Vagina (tissue), 2 donors: ENCODE measurements around the gene EGF. TPM values are rescaled to one million over a fixed set of nuclear protein-coding genes. Genes with fewer than 3 reads are reported as not detected.

Experiments used
- DNase-seq, 2 donors: peaks; one replicate each; pipeline ENCODE4 v3.0.0-alpha.2; 2017; ENCODE audit errors: extremely low spot score in 2 of 2
- H3K27ac ChIP-seq: fragments of 200-600 bp; sonication (generic); one replicate; pipeline ENCODE4 v1.5.1; 2019
- H3K27me3 ChIP-seq: fragments of 200-600 bp; sonication (generic); one replicate; pipeline ENCODE4 v1.5.1; 2019
- H3K36me3 ChIP-seq, 2 donors: fragments of 200-600 bp; sonication (generic); one replicate each; pipeline ENCODE4 v1.5.1; 2017 to 2019
- H3K4me1 ChIP-seq: fragments of 200-600 bp; sonication (generic); one replicate; pipeline ENCODE4 v1.5.1; 2019
- H3K4me3 ChIP-seq, 2 donors: fragments of 200-600 bp; sonication (generic); 1 replicate in 1 of 2; 2 replicates in 1 of 2; pipeline ENCODE4 v1.5.1; 2016 to 2019
- H3K9me3 ChIP-seq: fragments of 200-600 bp; sonication (generic); one replicate; pipeline ENCODE4 v1.5.1; 2019
- CTCF ChIP-seq, 3 experiments: fragments of 450-650 bp in 2 of 3; fragments of 200-600 bp in 1 of 3; sonication (generic) in 1 of 3; IDR thresholded peaks; one replicate each; pipeline ENCODE4 v1.5.1; 2017 to 2019; ENCODE audit warnings: antibody characterized with exemption in 3 of 3, mild to moderate bottlenecking in 2 of 3, moderate library complexity in 2 of 3
- POLR2A ChIP-seq, 2 donors: fragments of 450-650 bp; IDR thresholded peaks; one replicate each; pipeline ENCODE4 v1.6.1; 2017; ENCODE audit warnings: antibody characterized with exemption in 2 of 2, mild to moderate bottlenecking in 2 of 2, moderate library complexity in 2 of 2
- POLR2AphosphoS5 ChIP-seq, 2 donors: sonication (generic); formaldehyde crosslinking; IDR thresholded peaks; one replicate each; pipeline ENCODE4 v1.9.0; 2017; ENCODE audit warnings: antibody characterized with exemption in 2 of 2, mild to moderate bottlenecking in 2 of 2, low read depth in 1 of 2; ENCODE audit not compliant: insufficient read depth in 1 of 2
- intact Hi-C: fragments of 100-400 bp; cut with DNase I; formaldehyde crosslinking; loops from one replicate; pipeline ENCODE4 v1.15.1; 2023
- total RNA-seq: library from RNA; depleted of rRNA; stranded (reverse); fragments of >200 nt; gene quantifications from one replicate; pipeline ENCODE4 v1.2.3, GENCODE V29; 2016

Gene EGF
- 0.74 TPM for total RNA-seq

- intact Hi-C loops, result no loop called here
- DNase-seq, result no peak
- no peak within 1 kb of the TSS for H3K27ac ChIP-seq
Measured at GRCh38 chr4:109912706-109913595, at the start of gene EGF. EGF (plus strand) TSS chr4:109912883; CDS start chr4:109913336, 453 bp downstream.

GRCh38 chr4:109864134-109864533, 48.5 kb upstream of the EGF start:
- TF ChIP-seq CTCF (IDR thresholded peaks at IDR 0.05) (no peak), POLR2AphosphoS5 (IDR thresholded peaks at IDR 0.05; ENCODE audit: insufficient read depth in 1 of 2, low read depth in 1 of 2) (no peak), POLR2A (IDR thresholded peaks at IDR 0.05) (no peak)
- no peaks in the 10 kb centered on the region for H3K36me3 ChIP-seq
- no peak for DNase-seq
- H3K4me1 ChIP-seq, result no peaks in the 10 kb centered on the region
- intact Hi-C loops, result no loop called here
- H3K9me3 ChIP-seq, result no peaks in the 10 kb centered on the region
- no peaks in the 10 kb centered on the region for H3K27me3 ChIP-seq
- H3K4me3 ChIP-seq, result no peak overlapping the region
- H3K27ac ChIP-seq, result no peak overlapping the region

More at GRCh38 chr4:109912706-109913595, at the start of gene EGF:
- no peaks in the 10 kb centered on the region for H3K27me3 ChIP-seq
- no peak for TF ChIP-seq POLR2AphosphoS5 (IDR thresholded peaks at IDR 0.05; ENCODE audit: insufficient read depth in 1 of 2, low read depth in 1 of 2)
- TF ChIP-seq CTCF (IDR thresholded peaks at IDR 0.05), result no peak
- TF ChIP-seq POLR2A (IDR thresholded peaks at IDR 0.05), result no peak
- H3K36me3 ChIP-seq, result no peaks in the 10 kb centered on the region
- H3K9me3 ChIP-seq, result no peaks in the 10 kb centered on the region
- no peaks in the 10 kb centered on the region for H3K4me1 ChIP-seq
- H3K4me3 ChIP-seq, result no peak within 1 kb of the TSS

GRCh38 chr4:109870061-109870460, 42.6 kb upstream of the EGF start:
- H3K36me3 ChIP-seq, result no peaks in the 10 kb centered on the region
- intact Hi-C loops, result no loop called here
- no peaks in the 10 kb centered on the region for H3K27me3 ChIP-seq
- no peaks in the 10 kb centered on the region for H3K4me1 ChIP-seq
- H3K27ac ChIP-seq, result no peak overlapping the region
- no peak overlapping the region for H3K4me3 ChIP-seq
- no peak for DNase-seq
- H3K9me3 ChIP-seq, result no peaks in the 10 kb centered on the region
- no peak for TF ChIP-seq POLR2AphosphoS5 (IDR thresholded peaks at IDR 0.05; ENCODE audit: insufficient read depth in 1 of 2, low read depth in 1 of 2)
- no peak for TF ChIP-seq CTCF (IDR thresholded peaks at IDR 0.05)
- TF ChIP-seq POLR2A (IDR thresholded peaks at IDR 0.05), result no peak

GRCh38 chr4:109872065-109872464, 40.6 kb upstream of the EGF start:
- no peak for TF ChIP-seq POLR2AphosphoS5 (IDR thresholded peaks at IDR 0.05; ENCODE audit: insufficient read depth in 1 of 2, low read depth in 1 of 2)
- no peak for TF ChIP-seq CTCF (IDR thresholded peaks at IDR 0.05)
- no peak for TF ChIP-seq POLR2A (IDR thresholded peaks at IDR 0.05)
- intact Hi-C loops, result no loop called here
- DNase-seq, result no peak

More at GRCh38 chr4:109872065-109872464, 40.6 kb upstream of the EGF start:
- Histone ChIP-seq H3K4me1 (no peaks in the 10 kb centered on the region), H3K4me3 (no peak overlapping the region), H3K27me3 (no peaks in the 10 kb centered on the region), H3K36me3 (no peaks in the 10 kb centered on the region), H3K9me3 (no peaks in the 10 kb centered on the region), H3K27ac (no peak overlapping the region)
